WTC11 (cell line): ENCODE data around the gene TUBE1.

Experiments used
- E2F1 ChIP-seq: sonication (generic); formaldehyde crosslinking; IDR thresholded peaks from 2 replicates; pipeline ENCODE4 v1.8.0; 2022; ENCODE audit warnings: mild to moderate bottlenecking, missing genetic modification reagents
- ESRRA ChIP-seq: sonication (generic); formaldehyde crosslinking; IDR thresholded peaks from 2 replicates; pipeline ENCODE4 v1.8.1; 2022; ENCODE audit warnings: mild to moderate bottlenecking, missing genetic modification reagents, borderline replicate concordance
- NFYB ChIP-seq: sonication (generic); formaldehyde crosslinking; conservative IDR thresholded peaks from 2 replicates; pipeline ENCODE4 v1.8.0; 2022; ENCODE audit warnings: low read depth, missing genetic modification reagents
- ZNF138 ChIP-seq: sonication (generic); formaldehyde crosslinking; conservative IDR thresholded peaks from 2 replicates; pipeline ENCODE4 v1.8.1; 2022; ENCODE audit warnings: mild to moderate bottlenecking, moderate library complexity, missing genetic modification reagents
- ZNF232 ChIP-seq: sonication (generic); formaldehyde crosslinking; IDR thresholded peaks from 2 replicates; pipeline ENCODE4 v1.8.0; 2022; ENCODE audit warnings: mild to moderate bottlenecking, missing genetic modification reagents
- TF ChIP-seq, protein P1 (sequence below): fragments of 200-600 bp; IDR thresholded peaks from 2 replicates; pipeline ENCODE4 v1.8.0; 2022; ENCODE audit warnings: antibody characterized with exemption
- TF ChIP-seq, protein P2 (sequence below): sonication (generic); formaldehyde crosslinking; IDR thresholded peaks from 2 replicates; pipeline ENCODE4 v1.8.1; 2023; ENCODE audit warnings: mild to moderate bottlenecking, missing genetic modification reagents, borderline replicate concordance

DNA sequence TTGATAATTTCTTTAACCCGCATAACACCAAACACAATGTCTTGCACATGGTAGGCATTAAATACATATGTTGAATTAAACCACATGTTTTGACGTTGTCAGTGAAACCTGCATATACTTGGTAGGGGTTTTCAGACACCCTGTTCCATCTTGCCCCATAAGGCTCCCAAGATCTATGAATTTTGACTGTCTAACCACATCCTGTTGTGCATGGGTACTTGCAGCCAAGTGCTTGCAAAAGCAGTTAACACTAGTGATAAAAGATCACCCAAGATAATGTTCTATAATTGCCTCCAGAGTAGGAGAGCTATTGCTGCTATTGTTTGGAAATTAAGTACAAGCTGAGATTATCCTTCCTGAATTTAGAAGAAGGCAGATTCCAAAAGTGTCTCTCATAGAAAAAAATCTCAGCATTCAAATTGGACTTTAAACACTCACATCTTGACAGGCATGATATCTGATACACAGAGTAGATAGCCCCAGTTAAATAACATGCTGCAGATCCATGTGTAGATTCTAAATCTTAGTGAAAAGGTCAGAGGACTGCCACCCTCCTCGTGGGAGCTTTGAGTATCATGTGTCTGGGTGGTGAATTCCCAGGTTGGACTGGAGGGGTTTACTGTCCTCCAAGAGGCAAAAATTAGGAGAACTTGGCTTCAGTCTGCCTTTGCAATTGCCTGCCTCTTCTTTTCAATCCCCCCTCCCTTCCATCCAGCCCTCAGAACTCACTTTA, 59.2 kb downstream of the TUBE1 start:
- TF ChIP-seq E2F1 (CRISPR knock-in tag) = no peak
- TF ChIP-seq, protein P1, sequence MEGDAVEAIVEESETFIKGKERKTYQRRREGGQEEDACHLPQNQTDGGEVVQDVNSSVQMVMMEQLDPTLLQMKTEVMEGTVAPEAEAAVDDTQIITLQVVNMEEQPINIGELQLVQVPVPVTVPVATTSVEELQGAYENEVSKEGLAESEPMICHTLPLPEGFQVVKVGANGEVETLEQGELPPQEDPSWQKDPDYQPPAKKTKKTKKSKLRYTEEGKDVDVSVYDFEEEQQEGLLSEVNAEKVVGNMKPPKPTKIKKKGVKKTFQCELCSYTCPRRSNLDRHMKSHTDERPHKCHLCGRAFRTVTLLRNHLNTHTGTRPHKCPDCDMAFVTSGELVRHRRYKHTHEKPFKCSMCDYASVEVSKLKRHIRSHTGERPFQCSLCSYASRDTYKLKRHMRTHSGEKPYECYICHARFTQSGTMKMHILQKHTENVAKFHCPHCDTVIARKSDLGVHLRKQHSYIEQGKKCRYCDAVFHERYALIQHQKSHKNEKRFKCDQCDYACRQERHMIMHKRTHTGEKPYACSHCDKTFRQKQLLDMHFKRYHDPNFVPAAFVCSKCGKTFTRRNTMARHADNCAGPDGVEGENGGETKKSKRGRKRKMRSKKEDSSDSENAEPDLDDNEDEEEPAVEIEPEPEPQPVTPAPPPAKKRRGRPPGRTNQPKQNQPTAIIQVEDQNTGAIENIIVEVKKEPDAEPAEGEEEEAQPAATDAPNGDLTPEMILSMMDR = no peak
- no peak for TF ChIP-seq ZNF232 (CRISPR knock-in tag)
- no peak for TF ChIP-seq ZNF138
- TF ChIP-seq, protein P2, sequence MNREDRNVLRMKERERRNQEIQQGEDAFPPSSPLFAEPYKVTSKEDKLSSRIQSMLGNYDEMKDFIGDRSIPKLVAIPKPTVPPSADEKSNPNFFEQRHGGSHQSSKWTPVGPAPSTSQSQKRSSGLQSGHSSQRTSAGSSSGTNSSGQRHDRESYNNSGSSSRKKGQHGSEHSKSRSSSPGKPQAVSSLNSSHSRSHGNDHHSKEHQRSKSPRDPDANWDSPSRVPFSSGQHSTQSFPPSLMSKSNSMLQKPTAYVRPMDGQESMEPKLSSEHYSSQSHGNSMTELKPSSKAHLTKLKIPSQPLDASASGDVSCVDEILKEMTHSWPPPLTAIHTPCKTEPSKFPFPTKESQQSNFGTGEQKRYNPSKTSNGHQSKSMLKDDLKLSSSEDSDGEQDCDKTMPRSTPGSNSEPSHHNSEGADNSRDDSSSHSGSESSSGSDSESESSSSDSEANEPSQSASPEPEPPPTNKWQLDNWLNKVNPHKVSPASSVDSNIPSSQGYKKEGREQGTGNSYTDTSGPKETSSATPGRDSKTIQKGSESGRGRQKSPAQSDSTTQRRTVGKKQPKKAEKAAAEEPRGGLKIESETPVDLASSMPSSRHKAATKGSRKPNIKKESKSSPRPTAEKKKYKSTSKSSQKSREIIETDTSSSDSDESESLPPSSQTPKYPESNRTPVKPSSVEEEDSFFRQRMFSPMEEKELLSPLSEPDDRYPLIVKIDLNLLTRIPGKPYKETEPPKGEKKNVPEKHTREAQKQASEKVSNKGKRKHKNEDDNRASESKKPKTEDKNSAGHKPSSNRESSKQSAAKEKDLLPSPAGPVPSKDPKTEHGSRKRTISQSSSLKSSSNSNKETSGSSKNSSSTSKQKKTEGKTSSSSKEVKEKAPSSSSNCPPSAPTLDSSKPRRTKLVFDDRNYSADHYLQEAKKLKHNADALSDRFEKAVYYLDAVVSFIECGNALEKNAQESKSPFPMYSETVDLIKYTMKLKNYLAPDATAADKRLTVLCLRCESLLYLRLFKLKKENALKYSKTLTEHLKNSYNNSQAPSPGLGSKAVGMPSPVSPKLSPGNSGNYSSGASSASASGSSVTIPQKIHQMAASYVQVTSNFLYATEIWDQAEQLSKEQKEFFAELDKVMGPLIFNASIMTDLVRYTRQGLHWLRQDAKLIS (CRISPR knock-in tag) = no peak
- TF ChIP-seq NFYB (CRISPR knock-in tag) = no peak
- no peak for TF ChIP-seq ESRRA (CRISPR knock-in tag)
